Ammon's horn (tissue), 1 donor: Measurements from ENCODE around the gene IL17RD.

Experiments
- DNase-seq: peaks from one replicate; pipeline ENCODE4 v3.0.0-alpha.2; 2016; ENCODE audit warnings: low spot score

The IL17RD gene

DNA sequence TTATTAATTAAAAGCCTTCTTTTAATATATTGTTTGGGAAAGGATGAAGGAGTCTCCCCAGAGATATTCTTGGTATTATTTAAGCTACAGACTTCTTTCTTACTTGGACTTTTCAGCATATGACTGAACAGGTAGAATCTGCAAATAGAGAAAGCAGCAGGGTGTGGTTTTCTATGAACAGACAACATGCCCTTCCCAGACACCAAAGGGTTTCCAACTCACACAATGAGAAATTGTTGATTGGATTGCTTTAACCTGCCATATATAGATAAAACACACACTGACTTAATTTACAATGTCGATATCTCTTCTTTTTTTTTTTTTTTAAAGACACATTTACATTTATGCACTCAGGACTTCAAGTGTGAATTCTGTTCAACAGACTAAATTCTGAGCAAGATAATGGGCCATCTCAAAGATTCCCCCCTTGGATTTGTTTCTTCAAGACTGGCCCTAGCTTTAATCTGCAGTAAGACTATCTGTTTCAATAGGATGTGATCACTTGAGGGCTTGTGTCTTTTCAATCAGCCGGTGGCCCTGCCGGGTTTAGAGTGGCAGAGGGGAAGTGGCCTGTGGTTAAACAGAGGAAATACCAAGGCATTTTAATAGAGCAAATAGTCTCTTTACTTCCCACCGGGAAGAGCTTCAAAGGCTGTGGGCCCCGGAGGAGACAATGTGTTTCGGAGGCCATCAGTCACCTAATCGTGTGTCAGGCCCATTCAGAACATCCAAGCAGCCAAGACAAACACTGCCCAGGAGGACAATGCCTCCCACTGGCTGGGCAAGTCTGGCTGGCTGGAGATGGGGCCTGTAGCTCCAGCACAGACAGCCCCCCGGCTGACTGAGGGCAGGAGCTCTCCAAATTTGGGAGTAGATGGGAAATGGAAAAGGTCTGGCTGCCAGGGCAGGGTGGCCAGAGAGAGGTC, 6.1 kb downstream of the IL17RD start:
- no peak for DNase-seq

DNA sequence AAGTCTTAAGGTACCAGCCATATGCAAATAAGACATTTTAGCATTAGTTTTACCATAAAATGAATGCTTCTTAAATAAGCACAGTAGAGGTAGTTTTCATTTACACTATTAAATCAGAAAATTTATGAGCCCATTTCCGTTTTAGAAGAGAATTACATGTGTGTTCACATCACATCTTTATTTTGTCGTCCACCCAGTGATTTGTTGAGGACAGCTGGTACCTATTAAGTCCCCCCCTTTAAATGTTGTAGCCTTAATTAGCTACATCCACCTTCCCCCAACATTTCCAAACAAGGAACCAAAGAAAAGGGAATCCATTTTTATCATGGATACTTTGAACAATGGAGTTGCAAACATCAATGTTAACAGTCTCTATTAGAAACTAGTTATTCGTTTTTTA, 6.8 kb downstream of the IL17RD start:
- DNase-seq, result no peak

DNA sequence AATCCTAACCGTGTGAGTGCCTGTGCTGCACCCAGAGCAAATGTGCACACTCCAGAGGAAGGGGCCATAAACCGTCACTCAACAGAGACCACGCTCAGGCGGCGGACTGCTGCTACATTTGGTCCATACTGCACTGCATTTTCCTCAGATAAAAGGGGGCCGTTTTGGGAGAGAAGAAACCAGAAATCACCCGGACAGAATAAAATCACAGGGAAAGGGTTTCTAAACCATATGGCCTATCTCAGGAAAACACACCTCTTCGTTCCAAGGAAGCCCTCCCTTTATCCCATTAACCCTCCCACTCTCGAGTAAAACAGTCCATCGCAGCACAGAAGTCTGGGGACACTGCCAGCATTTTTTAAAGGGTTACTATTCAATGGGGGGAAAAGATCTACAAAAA, 7.6 kb downstream of the IL17RD start:
- DNase-seq, result no peak

DNA sequence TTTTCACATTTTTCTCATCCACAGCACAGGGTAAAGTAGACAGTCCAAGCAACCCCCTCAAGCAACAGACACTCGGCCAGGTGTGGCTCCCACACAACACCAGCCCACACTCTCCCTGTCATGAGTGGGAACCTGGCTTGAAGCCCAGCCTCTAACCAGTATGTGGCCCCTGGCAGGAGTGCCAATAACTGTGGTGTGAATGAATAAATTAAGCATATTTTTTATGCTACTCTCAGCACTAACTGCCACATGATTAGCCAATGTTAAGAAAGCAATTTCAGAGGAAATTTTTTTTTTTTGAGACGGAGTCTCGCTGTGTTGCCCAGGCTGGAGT, 9.9 kb downstream of the IL17RD start:
- DNase-seq, result no peak

DNA sequence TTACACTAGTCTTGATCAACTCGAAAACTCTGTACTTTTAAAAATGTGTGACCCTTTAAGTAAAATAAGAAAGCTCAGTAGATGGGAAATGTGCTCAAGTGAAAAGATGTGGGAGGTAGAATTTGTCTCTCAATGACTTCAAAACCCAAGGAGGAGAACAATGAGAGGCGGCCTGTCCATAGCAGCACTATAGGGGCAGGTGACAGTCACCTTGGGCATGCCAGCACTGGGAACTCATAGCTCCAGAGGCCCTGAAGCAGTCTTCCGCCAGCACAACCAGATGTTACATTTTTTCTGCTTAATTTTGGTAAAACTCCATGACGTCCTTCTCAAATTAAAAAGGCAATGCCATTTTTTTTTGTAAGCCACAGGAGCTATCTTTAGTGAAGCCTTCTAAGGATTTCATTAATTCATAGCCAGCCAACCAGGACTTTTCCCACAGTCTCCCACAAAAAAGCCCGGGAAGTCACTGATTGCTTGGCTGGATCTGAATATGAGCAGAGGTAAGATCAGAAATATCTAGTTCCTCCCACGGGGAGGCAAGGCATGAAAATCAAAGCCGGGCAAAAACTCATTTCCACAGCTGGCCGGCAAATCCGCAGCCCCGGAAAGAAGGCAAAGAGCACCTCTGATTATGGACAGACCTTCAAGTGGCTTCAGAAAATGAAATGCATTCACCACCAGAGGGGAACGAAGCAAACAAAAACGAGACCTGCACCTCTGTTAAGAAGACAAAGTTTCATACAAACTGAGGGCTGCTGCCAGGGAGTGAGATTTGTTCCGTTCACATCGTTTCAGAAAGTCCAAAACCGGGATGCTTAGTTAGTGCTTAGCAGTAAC, 10.5 kb downstream of the IL17RD start:
- no peak for DNase-seq

DNA sequence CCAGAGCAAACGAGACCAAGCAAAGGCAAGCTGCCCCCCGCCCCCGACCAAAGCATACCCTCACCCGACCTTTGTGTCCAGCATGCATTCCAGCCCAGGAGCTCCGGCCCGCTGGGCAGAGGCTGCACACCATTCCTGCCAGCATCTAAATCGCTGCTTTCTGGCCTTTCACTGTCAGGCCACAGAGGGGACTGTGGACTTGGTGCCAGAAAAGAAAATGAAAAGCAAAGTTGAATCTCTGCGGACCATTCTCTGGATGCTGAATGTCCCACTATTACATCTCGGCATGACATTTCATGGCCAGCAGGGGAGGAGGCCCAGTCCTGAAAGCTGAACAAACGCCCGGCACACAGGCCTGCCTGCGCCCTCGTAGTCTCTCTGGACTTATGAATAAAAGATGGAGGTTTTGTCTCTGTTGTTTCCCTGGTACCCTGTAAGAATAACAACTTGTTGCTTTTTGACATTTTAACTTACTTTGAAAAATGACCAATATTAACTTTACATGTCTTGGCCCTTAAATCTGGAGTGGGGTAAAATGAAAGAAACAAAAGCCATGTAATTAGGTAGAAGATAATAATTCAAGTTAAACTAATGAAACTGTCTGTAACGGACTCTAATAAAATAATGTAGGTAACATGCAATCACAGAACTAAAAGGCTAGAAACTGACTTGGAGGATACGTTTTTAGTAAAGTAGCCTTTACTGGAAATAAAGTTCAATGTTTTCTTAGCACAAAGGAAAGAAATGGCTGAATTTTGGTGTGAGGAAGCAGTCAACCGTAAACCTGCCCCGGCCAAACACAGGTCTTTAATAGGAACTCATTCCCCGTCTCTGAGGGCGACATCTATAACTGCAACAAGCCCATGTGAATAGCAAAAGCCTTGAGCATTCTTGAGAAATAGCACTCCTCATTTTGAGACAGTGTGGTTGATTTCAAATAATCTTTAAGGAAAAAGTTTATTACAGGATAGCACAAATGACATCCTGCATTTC, 12.7 kb downstream of the IL17RD start:
- peak; percentile 46 for DNase-seq

DNA sequence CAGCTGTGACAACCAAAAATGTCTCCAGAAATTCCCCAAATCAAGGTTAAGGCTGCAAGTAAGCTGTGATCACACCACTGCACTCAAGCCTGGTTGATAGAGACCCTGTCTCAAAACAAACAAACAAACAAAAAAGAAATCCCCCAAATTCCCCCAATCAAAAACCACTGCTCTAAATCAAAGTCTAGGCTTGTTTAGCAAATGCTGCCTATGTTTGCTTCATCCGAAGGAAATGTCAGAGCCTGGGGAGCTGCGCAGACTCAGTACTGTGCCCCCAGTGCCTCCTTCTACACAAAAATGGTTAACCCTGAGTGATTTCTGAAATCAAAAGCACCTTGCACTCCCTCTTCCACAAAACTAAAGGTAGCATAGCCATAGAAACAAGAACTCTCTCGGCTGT, 13.4 kb downstream of the IL17RD start:
- no peak for DNase-seq

DNA sequence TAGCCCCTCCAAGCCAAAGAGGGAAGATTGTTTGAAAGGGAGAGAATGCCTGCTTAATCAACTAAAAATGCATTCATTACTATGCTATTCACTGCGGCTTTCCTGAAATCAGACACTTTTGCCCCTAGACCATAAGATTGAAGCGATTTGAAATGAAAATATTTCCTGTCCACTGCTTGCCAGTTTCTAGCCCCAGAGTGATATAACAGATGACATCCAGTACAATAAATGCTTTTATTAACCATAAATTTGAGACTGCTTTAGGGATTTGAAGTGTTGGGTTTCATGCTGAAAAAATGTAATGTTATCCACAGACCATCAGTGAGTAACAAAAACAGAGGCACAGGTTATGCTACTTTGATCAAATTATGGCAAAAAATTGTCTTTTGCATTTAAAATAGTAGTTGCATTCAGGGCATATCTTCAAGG, 14.1 kb downstream of the IL17RD start:
- DNase-seq, result no peak

DNA sequence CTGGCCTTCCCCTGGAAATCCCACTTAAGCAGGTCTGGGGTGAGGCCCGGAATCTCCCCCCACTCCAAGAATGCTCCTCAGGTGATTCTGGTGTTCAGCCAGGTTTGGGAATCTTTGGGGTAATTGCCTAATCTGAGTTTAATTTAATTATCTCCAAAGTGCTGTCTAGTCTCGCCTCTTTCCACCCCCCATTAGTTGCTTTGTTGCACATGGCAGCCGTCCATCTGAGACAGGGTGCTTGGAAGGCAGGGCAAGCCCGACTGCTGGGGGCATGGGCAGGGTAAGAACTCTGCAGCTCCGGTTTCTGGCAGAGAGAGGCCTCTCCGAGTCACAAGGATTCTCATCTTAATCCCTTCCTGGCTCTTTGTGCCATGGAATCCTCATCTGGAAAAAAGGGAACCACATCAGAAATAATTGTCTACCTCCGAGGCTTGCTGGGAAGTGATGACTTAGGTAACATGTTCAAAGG, 15.0 kb downstream of the IL17RD start:
- no peak for DNase-seq

DNA sequence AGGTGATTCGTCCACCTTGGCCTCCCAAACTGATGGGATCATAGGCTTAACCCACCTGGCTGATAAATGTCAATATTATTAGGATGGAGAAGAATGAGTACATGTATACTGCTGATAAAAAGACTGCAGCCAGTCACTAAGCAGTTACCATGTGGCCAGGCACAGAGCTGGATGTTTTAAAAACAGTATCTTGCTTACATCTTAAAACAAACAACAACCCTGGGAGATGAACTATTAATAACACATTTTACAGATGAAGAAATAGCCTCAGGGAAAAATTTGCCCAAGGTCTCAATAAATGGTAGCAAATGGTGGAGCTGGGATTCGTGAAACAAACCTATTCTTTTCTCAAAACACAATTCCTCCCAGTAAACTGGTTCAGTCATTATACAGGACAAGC, 18.1 kb downstream of the IL17RD start:
- DNase-seq, result no peak

DNA sequence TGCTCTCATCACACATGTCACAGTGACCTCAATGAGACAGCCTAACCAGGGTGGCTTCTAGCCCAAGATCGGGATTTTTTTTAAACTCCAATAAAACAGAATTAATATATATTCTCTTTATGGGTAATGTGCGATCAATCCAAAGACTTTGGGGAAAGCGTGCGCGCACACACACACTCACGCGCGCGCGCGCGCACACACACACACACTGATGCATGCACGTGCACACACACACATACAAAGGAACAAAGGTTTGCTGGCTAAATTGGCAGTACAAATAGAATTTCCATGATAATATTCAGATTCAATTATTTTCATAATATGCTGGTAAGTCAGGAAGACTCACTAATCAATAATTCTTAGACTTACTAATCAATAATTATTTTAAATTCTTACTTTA, 19.3 kb downstream of the IL17RD start:
- no peak for DNase-seq

DNA sequence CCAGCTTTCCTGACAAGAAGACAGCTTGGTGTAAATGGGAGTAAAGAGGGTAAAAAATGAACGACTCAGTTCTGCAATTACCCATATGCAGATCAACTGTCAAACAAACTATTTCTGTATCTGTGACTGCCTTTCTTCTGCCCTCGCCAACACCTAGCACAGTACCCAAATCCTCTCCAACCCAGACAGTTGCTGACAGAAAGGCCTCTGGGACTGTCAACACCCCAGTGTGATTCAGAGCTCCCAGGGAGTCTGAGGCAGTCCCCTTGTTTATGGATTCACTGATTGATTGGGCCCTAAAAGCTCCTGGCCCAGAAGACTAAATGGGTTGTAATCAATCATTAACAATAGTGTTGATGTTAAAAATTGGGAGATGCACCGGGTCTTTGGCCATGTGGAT, 20.2 kb downstream of the IL17RD start:
- no peak for DNase-seq

DNA sequence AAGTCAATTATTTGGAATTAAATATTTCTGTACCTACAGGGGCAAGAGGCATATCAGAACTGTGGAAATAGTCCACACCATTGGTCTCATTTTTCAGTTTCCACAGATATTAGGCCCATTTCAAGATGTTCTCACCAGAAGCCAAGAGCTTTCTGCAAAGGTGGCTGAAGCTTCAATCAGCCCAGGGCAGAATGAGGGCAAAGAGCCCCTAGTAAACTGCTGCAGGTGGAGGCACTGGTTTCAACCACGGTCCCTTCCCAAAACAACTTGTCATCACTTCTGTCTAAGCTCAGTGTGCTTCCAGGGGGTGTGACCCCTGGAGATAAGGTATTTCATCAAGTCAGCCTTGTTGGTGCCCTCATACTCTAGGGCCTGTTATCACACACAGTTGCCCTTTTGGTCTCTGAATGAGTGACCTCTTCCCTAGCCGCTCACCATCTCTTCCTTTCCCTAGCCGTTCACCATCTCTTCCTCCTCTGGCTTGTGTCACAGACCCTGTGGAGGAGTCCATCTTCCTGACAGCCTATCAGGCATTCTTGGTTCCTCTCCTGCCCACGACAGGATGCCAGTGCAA, 21.2 kb downstream of the IL17RD start:
- DNase-seq, result no peak

DNA sequence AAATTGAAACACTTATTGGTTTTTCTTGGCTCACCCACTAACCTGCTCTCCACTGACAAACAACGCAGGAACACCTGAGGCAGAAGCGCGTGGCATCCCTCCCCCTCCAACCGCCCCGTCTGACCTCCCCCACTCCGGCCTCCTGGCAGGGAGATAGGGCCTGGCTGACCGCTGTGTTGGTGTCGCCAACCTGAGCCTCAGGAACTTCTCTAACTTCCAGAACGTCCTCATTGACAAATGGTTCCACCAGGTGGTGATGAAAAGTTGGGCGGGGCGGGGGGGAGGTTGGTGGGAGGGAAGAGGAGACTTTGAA, 22.8 kb downstream of the IL17RD start:
- no peak for DNase-seq

DNA sequence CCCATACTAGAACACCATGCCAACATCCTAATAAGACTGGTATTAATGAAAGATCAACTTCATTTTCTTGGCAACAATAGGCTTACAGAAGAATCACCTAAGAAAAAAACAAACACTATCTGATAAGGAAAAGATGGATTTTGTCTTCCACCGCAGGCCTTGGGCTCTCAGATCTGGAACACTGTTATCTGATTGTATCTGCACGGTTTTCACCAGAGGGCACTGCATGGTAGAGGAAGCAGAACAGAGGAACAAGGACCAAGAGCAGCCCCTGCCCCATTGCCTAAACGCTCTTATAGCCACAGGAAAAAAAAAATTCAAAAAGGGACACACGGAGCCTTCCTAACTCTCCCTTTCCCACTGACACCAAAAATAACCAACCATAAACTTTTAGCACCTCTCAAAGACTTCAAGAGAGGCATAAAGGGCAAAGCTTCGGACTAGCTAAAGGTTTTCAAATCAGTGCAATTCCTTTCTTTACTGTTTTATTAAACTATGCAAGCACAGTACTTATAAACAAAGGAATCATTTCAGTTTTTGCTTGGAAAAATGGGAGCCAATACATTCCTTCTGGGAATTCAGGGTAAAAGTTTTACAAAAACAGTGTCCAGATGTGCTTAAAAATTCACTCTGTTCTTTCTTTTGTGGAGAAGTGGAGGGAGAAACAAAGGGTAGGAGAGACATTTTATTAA, 23.3 kb downstream of the IL17RD start:
- no peak for DNase-seq

DNA sequence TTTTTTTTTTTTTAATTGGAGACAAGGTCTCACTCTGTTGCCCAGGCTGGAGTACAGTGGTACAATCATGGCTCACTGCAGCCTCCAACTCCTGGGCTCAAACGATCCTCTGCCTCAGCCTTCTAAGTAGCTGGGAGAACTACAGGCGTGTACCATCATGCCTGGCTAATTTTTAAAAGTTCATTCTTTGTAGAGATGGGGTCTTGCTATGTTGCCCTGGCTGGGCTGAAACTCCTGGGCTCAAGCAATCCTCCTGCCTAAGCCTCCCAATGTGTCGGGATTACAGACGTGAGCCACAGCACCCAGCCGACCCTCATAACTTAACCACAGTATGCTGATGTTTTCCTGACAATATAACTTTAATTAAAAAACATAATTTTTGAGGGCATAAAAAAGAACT, 24.3 kb downstream of the IL17RD start:
- no peak for DNase-seq

DNA sequence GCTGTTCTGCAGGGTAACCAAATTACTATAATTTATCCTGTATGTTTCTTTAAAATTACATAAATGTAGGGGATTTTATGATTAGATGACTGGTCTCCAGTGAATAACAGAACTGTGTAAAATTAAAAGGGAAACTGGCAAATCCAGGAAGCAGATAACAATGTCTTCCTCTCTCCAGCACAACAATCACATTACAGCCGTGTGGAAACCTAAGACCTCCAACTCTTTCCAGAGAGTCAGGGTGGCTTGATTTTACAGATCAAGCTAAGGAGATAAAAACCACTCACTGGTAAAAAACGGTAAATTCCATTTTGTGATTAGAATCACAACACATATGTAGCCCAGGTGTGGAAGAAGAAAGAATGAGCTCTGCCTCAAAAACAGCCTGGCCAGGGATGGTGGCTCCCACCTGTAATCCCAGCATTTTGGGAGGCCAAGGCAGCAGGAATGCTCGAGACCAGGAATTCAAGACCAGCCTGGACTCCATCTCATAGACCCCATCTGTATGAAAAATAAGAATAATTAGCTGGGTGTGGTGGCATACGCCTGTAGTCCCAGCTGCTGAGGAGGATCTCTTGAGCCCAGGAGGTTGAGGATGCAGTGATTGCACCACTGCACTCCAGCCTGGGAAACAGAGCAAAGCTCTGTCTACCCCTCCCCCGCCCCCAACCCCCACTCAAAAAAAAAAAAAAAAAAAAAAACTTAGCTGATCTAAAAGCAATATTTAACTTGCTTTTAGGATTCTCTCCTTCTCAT, 29.0 kb downstream of the IL17RD start:
- no peak for DNase-seq

DNA sequence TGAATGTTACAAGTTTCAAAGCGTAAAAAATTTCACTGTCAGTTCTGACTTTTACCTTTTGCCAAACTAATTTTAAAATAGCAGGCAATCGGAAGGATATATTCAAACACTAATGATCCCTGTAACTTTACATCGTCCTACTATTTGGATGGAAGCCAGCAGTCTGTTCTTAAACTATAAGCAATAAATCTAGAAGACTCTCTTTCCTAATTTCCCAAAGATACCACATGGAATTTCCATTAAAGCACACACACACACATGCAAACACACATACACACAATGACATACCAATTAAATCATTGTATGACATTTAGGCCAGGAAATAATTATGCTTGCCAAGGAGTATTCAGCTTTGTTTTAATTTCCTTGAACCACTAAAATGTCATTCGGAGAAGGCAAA, 32.0 kb downstream of the IL17RD start:
- no peak for DNase-seq

DNA sequence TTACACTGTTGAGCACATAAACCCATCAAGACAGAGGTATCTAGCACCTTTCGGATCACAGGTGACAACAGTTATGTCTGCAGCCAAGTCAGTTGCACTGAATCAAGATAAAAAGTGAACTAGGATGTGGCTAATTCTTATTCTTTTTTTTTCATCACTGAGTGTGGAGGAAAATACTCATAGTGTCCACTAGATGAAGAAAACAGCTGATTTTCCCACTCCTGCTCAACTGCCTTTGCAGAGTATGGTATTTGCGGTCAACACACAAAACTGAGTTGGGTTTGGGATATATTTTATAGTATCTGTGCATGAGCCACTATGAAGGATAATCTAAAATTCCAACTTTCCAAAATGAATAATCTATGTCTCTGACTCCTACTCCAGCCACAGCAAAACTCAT, 32.5 kb downstream of the IL17RD start:
- DNase-seq, result no peak

DNA sequence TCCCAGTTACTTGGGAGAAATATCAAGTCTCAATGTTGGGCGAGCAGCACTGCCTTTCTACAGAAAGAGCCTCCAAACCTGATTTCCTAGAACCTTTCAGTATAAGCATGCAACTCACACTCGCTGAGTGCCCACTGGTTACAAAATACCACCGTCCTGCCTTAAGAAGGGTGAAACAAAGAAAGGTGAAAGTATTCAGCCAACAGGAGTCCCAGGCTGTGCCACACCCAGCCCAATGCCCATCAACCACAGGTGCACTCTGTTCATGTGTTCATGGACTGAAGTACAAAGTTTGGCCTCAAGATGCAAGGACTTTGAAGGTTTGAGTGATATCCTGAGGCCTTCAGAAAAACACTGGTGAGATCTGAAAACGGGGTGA, 34.0 kb downstream of the IL17RD start:
- DNase-seq, result no peak
